NCI-H1105 treated with DMSO at 0.1 percent for 48 hours (cell line): Measurements from ENCODE around the gene CORO2B.
A peak's percentile ranks its signal among the peaks of the same experiment; 100 is the strongest.

Experiments
- DNase-seq: peaks from one replicate; lab custom pipeline; 2025; lab: John Stamatoyannopoulos, UW

CORO2B gene

GRCh38 chr15:68554721-68555678, 23.8 kb upstream of the CORO2B start:
- no peak for DNase-seq

DNA sequence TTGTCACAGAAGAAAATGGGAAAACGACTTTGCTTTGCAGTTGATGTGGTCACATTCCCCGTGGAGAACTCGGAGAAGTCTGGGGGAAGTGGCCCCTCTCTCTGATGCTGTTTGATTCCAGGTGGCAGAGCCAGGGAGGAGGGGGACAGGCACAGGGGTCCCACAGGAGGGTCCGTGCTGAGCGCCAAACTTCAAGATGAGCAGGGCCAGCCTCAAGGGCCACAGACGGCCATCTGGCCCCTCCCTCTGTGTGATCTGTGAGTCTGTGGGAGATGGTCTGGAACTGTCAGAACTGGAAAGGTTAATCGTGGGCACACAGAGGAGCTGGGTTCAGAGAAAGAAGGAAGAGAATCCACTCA, 23.1 kb upstream of the CORO2B start:
- DNase-seq: no peak

DNA sequence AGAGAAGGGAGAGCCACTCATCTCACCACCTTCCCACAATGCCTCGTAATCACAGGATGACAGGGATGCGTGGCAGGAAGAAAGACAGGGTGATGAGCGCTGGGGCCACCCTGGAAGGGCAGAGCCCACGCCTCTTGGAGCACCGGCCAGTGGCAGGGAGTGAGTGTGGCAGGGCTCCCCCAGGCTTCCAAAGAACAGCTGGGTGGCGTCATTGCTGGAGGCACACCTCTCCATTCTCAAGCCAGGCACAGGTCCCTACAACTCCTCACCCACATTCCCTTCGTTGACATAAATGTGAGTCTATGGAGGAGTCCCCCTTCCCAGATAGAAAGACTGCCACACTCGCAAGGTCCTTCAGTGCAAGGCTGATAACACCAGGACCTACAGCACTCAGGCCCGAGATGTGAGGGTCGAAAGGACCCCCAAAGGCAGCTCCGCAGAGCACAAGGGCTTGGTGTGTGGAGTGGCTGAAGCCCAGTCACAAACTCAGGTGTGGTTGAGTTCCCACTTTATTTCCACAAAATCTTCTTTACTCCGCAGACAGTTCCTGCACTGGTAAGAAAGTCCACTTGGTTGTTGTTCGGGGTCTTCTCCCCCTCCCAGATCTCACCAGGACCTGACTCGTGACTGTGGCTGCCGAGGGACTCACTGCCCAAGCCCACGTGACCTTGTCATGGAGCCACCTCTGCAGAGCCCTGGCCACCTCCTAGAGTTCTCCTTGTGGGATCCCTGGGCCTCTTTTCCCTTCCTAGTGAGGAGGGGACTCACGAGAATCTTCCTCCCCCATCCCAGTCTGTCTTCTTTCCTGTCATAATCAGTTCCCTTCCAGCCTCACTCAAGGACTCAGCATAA, 22.4 kb upstream of the CORO2B start:
- no peak for DNase-seq

- no peak for DNase-seq
Observed at GRCh38 chr15:68557469-68558317, 21.1 kb upstream of the CORO2B start.

- no peak for DNase-seq
Observed at GRCh38 chr15:68558318-68559305, 20.2 kb upstream of the CORO2B start.

DNA sequence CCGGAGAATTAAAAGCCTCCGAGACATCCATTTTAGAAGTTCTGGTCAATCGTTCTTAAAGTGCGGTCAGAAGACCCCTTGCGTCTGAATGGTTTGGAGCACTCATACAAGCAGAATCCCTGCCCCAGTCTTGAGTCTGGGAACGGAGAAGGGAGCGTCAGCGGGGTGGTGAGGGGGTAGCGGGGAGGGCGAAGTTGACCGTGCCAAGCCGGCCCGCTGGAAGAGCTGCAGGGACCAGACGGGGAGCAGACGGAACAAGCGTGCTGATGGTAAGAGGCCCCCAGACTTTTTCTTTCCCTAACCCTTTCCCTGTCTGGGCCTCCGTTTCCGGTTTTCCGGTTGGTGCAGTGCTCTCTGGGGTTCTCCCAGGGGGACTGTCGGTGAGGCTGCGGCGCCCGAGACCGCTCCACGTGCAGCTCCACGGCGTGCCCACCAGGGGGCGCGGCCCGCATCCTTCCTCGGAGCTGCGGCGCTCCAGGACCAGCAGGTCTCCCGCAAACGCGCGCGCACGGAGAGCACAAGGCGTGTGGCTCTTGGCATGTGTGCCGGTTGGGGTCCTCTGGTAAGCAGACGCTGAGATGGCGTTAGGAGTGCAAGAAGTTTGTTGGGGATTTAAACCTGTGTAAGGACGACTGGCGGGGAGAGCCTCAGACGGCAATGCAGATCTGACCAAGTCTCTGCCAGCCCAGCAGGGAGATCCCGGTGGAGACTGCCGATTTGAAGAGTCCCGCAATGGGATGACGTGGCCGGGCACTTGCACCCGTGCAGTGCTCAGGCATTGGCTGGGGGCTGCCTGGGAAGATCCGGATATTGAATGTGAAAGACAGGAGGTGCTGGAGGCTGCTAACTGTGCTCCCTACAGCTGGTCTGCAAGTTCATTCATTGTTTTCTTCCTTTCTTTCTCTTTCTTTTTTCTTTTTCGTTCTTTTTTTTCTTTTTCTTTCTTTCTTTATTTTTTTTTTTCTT, 19.2 kb upstream of the CORO2B start:
- DNase-seq: peak; percentile 83

GRCh38 chr15:68560501-68561113, 18.2 kb upstream of the CORO2B start:
- DNase-seq: no peak

- no peak for DNase-seq
Observed at GRCh38 chr15:68561171-68561900, 17.5 kb upstream of the CORO2B start.

GRCh38 chr15:68561901-68562300, 16.9 kb upstream of the CORO2B start:
- no peak for DNase-seq

DNA sequence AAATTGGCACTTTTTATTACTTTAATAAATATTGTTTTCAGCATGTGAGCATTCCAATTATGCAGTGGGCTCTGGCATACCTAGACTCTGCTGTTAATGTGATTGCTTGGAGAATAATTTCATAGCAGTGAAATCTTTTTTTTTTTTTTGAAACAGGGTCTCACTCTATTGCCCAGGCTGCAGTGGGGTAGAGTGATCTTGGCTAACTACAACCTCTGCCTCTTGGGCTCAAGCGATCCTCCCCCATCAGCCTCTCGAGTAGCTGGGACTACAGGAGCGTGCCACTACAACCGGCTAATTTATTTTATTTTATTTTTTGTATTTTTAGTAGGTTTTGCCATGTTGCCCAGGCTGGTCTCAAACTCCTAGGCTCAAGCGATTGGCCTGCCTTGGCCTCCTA, 14.6 kb upstream of the CORO2B start:
- DNase-seq: no peak

GRCh38 chr15:68565234-68565633, 13.6 kb upstream of the CORO2B start:
- no peak for DNase-seq

GRCh38 chr15:68565726-68566125, 13.1 kb upstream of the CORO2B start:
- DNase-seq: no peak

DNA sequence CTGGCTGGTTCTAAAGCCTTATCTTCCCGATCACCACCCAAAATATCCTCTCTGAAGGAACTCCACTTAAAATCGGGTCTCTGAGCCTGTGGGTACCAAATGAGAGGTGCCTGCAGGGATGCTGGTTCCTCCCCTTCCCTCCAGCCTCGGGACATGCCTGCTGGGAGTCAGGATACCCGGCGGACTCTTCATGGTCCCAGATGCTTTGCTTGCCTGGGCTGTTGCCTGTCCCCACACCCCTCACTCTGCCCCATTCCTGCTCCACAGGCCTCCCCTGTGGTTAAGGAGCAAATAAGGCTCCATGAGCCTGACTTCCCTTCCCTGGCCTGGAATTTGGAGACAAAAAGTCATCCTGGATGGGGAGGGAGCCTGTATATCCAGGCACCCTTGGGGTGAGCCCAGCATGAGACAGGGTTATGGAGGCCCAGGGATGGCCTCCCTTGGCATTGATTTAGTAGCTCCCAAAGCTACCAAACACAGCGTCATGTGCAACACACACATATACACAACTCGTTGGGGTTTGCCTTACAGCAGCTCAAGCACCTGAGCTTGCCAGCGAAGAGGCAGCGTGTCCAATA, 12.3 kb upstream of the CORO2B start:
- no peak for DNase-seq

DNA sequence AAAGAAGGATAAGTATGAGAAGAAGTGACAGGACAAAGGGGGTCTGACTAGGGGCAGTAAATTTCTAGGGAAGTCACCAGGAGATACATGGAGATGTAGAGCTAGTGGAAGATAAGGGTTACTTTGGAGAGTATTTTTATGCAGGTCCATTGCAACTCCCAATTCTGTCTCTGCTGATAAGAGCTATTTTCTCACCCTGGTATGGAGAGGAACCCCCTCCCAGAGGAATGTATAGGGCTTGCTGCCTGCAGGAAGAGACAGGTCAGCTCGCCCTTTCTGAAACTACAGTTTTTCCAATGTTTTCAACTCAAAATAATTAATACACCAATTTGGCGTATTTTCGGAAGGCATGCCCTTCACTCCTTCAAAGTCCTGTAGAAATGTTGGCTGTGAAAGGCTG, 11.4 kb upstream of the CORO2B start:
- DNase-seq: no peak

GRCh38 chr15:68570974-68571373, 7.8 kb upstream of the CORO2B start:
- no peak for DNase-seq

GRCh38 chr15:68571582-68571981, 7.2 kb upstream of the CORO2B start:
- DNase-seq: no peak

- DNase-seq: no peak
Observed at GRCh38 chr15:68572309-68572708, 6.5 kb upstream of the CORO2B start.

GRCh38 chr15:68572921-68573320, 5.9 kb upstream of the CORO2B start:
- no peak for DNase-seq
